Uterus (tissue), 2 donors: ENCODE data around the gene CEP120.

Source experiments
- POLR2A ChIP-seq, 2 donors: fragments of 450-650 bp; IDR thresholded peaks; one replicate each; pipeline ENCODE4 v1.6.1; 2016; ENCODE audit warnings: antibody characterized with exemption in 2 of 2, mild to moderate bottlenecking in 1 of 2, moderate library complexity in 1 of 2
- TF ChIP-seq, protein P1 (sequence below), 4 experiments: fragments of 200-600 bp in 2 of 4; fragments of 450-650 bp in 2 of 4; sonication (generic) in 2 of 4; IDR thresholded peaks; one replicate each; pipeline ENCODE4 v1.5.1; 2016 to 2019; ENCODE audit warnings: antibody characterized with exemption in 4 of 4, mild to moderate bottlenecking in 2 of 4, moderate library complexity in 1 of 4

DNA sequence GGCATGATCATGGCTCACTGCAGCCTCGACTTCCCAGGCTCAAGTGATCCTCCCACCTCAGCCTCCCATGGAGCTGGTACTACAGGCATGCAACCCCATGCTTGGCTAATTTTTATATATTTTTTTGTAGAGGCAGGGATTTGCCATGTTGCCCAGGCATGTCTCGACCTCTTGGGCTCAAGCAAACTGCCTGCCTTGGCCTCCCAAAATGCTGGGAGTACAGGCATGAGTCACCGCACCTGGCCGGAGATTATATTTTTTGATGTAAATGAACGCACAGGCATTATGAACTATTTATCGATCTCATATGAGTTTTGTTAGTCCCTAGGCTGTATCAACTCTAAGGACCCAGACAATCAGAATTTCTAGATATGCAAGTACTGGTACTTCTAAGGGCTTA is 25.5 kb upstream of the CEP120 start:
- TF ChIP-seq, protein P1, sequence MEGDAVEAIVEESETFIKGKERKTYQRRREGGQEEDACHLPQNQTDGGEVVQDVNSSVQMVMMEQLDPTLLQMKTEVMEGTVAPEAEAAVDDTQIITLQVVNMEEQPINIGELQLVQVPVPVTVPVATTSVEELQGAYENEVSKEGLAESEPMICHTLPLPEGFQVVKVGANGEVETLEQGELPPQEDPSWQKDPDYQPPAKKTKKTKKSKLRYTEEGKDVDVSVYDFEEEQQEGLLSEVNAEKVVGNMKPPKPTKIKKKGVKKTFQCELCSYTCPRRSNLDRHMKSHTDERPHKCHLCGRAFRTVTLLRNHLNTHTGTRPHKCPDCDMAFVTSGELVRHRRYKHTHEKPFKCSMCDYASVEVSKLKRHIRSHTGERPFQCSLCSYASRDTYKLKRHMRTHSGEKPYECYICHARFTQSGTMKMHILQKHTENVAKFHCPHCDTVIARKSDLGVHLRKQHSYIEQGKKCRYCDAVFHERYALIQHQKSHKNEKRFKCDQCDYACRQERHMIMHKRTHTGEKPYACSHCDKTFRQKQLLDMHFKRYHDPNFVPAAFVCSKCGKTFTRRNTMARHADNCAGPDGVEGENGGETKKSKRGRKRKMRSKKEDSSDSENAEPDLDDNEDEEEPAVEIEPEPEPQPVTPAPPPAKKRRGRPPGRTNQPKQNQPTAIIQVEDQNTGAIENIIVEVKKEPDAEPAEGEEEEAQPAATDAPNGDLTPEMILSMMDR (IDR thresholded peaks at IDR 0.05) = no peak
- no peak for TF ChIP-seq POLR2A (IDR thresholded peaks at IDR 0.05)
